GM21528 (cell line): ENCODE data around the gene ZNF644.

Experiments
- ATAC-seq: cut with Tn5 transposase; IDR thresholded peaks from one replicate; pipeline ENCODE4 v1.9.1; 2021; ENCODE audit warnings: mild to moderate bottlenecking, moderate library complexity; ENCODE audit not compliant: unreplicated experiment, low FRiP score

The ZNF644 gene

DNA sequence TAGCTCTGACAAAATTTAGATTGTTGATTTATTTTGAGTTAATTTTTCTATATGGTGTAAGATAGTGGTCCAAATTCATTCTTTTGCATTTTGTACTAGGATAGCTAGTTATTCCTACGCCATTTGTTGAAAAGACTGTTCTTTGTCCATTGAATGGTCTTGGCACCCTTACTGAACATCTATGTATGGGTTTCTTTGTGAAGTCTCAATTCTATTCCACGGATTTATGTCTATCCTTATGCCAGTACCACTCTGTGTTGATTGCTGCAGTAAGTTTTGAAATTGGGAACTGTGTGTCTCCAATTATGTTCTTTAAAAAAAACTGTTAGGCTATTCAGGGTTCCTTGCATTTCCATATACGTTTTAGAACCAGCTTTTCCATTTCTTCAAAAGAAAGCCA, 145.7 kb downstream of the ZNF644 start:
- no peak for ATAC-seq
